ENCODE data around the gene GEMIN7. TPM values are rescaled to one million over a fixed set of nuclear protein-coding genes. Genes with fewer than 3 reads are reported as not detected.
A peak's percentile ranks its signal among the peaks of the same experiment; 100 is the strongest.

The GEMIN7 gene
- total RNA-seq, 1 experiment from 2014 or later: 34.0 TPM

- POLR2A ChIA-PET (ENCODE audit: low non-redundant PET): interaction anchor here (0.6 kb wide), 2 partner anchors 11 to 32 kb away, joined by 4 to 5 read pairs; no protein-coding TSS in a partner anchor
Measured at GRCh38 chr19:45040059-45040771, 38.8 kb upstream of the GEMIN7 start.

GRCh38 chr19:45041125-45041524, 37.9 kb upstream of the GEMIN7 start:
- Histone ChIP-seq H3K36me3 (ENCODE audit: insufficient read depth, low read length, poor library complexity, severe bottlenecking) (peaks cover 56% of the 10 kb centered on the region), H3K9me3 (ENCODE audit: low read depth, low read length, poor library complexity, severe bottlenecking) (no peaks in the 10 kb centered on the region), H3K4me3 (ENCODE audit: low read depth, low read length, poor library complexity, severe bottlenecking) (no peak overlapping the region), H3K4me1 (ENCODE audit: insufficient read depth, low read length, poor library complexity, severe bottlenecking) (peaks cover 9% of the 10 kb centered on the region), H3K27ac (ENCODE audit: low read depth, low read length, poor library complexity, severe bottlenecking) (no peak overlapping the region), H3K27me3 (replicated peaks; ENCODE audit: insufficient read depth, low read depth, low read length, poor library complexity) (no peaks in the 10 kb centered on the region)
- TF ChIP-seq CTCF (conservative IDR thresholded peaks at IDR 0.05; ENCODE audit: low read depth, low read length): no peak
- TF ChIP-seq EZH2 (IDR thresholded peaks at IDR 0.05; ENCODE audit: borderline replicate concordance, low read depth, low read length, poor library complexity, severe bottlenecking): no peak
- POLR2A ChIA-PET (ENCODE audit: low non-redundant PET): interaction anchor here (0.6 kb wide), 1 partner anchor 10 kb away, joined by 4 read pairs; no protein-coding TSS in a partner anchor
- BruUV-seq (replicated peaks): no TSS peak
- CTCF ChIA-PET: no interaction called here
- intact Hi-C loops (cut with micrococcal nuclease; ENCODE audit: unreplicated experiment): no loop called here
- DNase-seq (ENCODE audit: low spot score): no peak

More at GRCh38 chr19:45040059-45040771, 38.8 kb upstream of the GEMIN7 start:
- no peak for DNase-seq (ENCODE audit: low spot score)
- TF ChIP-seq EZH2 (IDR thresholded peaks at IDR 0.05; ENCODE audit: borderline replicate concordance, low read depth, low read length, poor library complexity, severe bottlenecking) (no peak), CTCF (conservative IDR thresholded peaks at IDR 0.05; ENCODE audit: low read depth, low read length) (no peak)
- Histone ChIP-seq H3K27me3 (replicated peaks; ENCODE audit: insufficient read depth, low read depth, low read length, poor library complexity) (no peaks in the 10 kb centered on the region), H3K27ac (ENCODE audit: low read depth, low read length, poor library complexity, severe bottlenecking) (peak overlapping the region; percentile 93), H3K4me1 (ENCODE audit: insufficient read depth, low read length, poor library complexity, severe bottlenecking) (peaks cover 9% of the 10 kb centered on the region), H3K4me3 (ENCODE audit: low read depth, low read length, poor library complexity, severe bottlenecking) (peak overlapping the region; percentile 97), H3K36me3 (ENCODE audit: insufficient read depth, low read length, poor library complexity, severe bottlenecking) (peaks cover 53% of the 10 kb centered on the region), H3K9me3 (ENCODE audit: low read depth, low read length, poor library complexity, severe bottlenecking) (no peaks in the 10 kb centered on the region)
- intact Hi-C loops (cut with micrococcal nuclease; ENCODE audit: unreplicated experiment): no loop called here
- BruUV-seq (replicated peaks): TSS peak; percentile 48
- CTCF ChIA-PET: interaction anchor here (2.5 kb wide), 1 partner anchor 19 kb away, joined by 16 read pairs; no protein-coding TSS in a partner anchor

- POLR2A ChIA-PET (ENCODE audit: low non-redundant PET): no interaction called here
Measured at GRCh38 chr19:45045671-45046353, 33.2 kb upstream of the GEMIN7 start.

More at GRCh38 chr19:45045671-45046353, 33.2 kb upstream of the GEMIN7 start:
- Histone ChIP-seq H3K36me3 (ENCODE audit: insufficient read depth, low read length, poor library complexity, severe bottlenecking) (peaks cover 50% of the 10 kb centered on the region), H3K27me3 (replicated peaks; ENCODE audit: insufficient read depth, low read depth, low read length, poor library complexity) (no peaks in the 10 kb centered on the region), H3K9me3 (ENCODE audit: low read depth, low read length, poor library complexity, severe bottlenecking) (no peaks in the 10 kb centered on the region), H3K4me1 (ENCODE audit: insufficient read depth, low read length, poor library complexity, severe bottlenecking) (no peaks in the 10 kb centered on the region), H3K27ac (ENCODE audit: low read depth, low read length, poor library complexity, severe bottlenecking) (no peak overlapping the region), H3K4me3 (ENCODE audit: low read depth, low read length, poor library complexity, severe bottlenecking) (no peak overlapping the region)
- BruUV-seq (replicated peaks): no TSS peak
- CTCF ChIA-PET: no interaction called here
- no peak for DNase-seq (ENCODE audit: low spot score)
- intact Hi-C loops (cut with micrococcal nuclease; ENCODE audit: unreplicated experiment): no loop called here
- TF ChIP-seq CTCF (conservative IDR thresholded peaks at IDR 0.05; ENCODE audit: low read depth, low read length) (no peak), EZH2 (IDR thresholded peaks at IDR 0.05; ENCODE audit: borderline replicate concordance, low read depth, low read length, poor library complexity, severe bottlenecking) (no peak)

Data from A673 (cell line).